Brain microvascular endothelial cell (primary cell): ENCODE results near the gene KCNAB1.

ENCODE experiments used
- DNase-seq: peaks from one replicate; pipeline ENCODE4 v3.0.0-alpha.2; 2020
- H3K27ac ChIP-seq: fragments of 250-450 bp; sonication (Bioruptor Pico); 2 replicates; pipeline ENCODE4 v1.5.1; 2020; ENCODE audit warnings: mild to moderate bottlenecking, moderate library complexity
- H3K27me3 ChIP-seq: fragments of 250-450 bp; sonication (Bioruptor Pico); replicated peaks from 2 replicates; pipeline ENCODE4 v1.5.1; 2020; ENCODE audit warnings: mild to moderate bottlenecking
- H3K36me3 ChIP-seq: fragments of 250-450 bp; sonication (Bioruptor Pico); replicated peaks from 2 replicates; pipeline ENCODE4 v1.5.1; 2020; ENCODE audit warnings: mild to moderate bottlenecking
- H3K4me3 ChIP-seq: 2 replicates; pipeline ENCODE4 v1.5.1; 2011; ENCODE audit warnings: low read depth, mild to moderate bottlenecking, control low read depth, low read length, moderate library complexity
- CTCF ChIP-seq: IDR thresholded peaks from 2 replicates; pipeline ENCODE4 v1.5.1; 2011; ENCODE audit warnings: low read depth, mild to moderate bottlenecking, moderate library complexity, low read length, control low read depth, inconsistent platforms; ENCODE audit errors: missing control alignments
- in situ Hi-C: cut with HindIII; loops from 2 replicates; pipeline ENCODE4 v1.10.0; 2017; ENCODE audit warnings: low sequenced_read_pairs, low pct_ligation_motif_present

Gene KCNAB1

GRCh38 chr3:156536524-156537316, 416.3 kb downstream of the KCNAB1 start:
- no peaks in the 10 kb centered on the region for H3K27me3 ChIP-seq
- H3K27ac ChIP-seq: peak overlapping the region; percentile 89
- TF ChIP-seq CTCF: no peak
- in situ Hi-C loops: no loop called here
- DNase-seq: no peak
- no peak overlapping the region for H3K4me3 ChIP-seq
- peaks cover 23% of the 10 kb centered on the region for H3K36me3 ChIP-seq

GRCh38 chr3:156539051-156539450, 418.7 kb downstream of the KCNAB1 start:
- peaks cover 45% of the 10 kb centered on the region for H3K36me3 ChIP-seq
- no peak for TF ChIP-seq CTCF
- in situ Hi-C loops: no loop called here

DNA sequence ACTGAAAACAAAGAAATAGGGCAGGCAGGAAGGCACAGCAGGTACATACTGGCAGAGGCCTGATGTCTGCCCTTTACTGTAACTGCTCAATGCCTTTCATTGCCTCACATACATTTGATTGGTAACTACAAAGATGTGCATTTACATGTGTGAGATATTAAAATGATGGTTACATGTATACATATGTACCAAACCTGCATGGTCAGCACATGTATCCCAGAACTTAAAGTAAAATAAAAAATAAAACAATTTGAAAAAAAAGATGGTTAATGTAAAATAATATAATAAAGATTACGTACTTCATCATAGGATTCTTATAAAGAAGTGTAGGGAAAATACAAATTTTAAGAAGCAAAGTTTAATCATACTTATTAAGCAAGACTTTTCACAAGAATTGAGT, 419.4 kb downstream of the KCNAB1 start:
- TF ChIP-seq CTCF: no peak
- DNase-seq: no peak
- H3K4me3 ChIP-seq: no peak overlapping the region
- no peaks in the 10 kb centered on the region for H3K27me3 ChIP-seq
- in situ Hi-C loops: no loop called here
- H3K27ac ChIP-seq: no peak overlapping the region
- peaks cover 50% of the 10 kb centered on the region for H3K36me3 ChIP-seq

More at GRCh38 chr3:156539051-156539450, 418.7 kb downstream of the KCNAB1 start:
- H3K27me3 ChIP-seq: no peaks in the 10 kb centered on the region
- no peak overlapping the region for H3K27ac ChIP-seq
- no peak for DNase-seq
- no peak overlapping the region for H3K4me3 ChIP-seq

DNA sequence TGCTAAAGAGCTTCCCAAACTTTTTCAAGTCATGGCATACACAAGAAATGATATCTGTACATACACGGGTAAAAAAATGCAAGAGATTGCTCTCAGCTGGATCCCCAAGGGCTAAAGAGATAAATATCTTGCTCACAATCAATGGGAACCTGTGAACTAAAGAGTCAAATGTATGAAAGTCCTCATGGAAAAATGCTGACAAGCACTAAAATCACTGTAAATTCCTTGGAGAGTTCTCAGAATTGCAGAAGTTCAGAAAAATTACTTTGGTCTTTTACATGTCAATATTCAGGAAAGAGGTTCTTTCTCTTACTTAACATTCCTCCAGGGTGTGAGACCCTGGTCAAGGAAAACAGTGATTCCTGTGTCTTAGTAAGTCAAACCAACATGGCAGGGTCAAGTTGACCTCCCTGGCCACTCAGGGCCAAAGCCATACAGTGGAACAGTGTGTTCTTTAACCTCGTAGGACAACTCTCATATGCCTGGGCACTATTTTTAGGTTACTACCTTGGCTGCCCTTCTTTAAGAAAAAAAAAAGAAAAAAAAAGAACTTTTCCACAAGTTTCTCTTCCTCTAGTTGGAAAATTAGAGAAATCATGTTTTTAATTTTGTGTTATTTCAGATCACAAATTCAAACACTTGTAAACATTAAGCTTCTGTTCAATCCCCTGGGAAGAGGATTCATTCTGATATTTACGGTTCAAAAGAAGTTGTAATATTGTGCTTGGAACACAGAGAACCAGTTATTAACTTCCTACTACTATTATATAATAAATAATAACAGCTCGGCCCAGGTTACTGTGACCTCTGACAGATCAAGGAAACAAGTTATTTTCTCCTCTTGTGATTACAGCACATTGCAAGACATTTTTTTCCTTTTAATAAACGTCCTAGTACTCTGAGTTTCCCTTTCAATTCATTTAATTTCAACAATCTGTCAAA, 422.0 kb downstream of the KCNAB1 start:
- Histone ChIP-seq H3K27ac (no peak overlapping the region), H3K27me3 (no peaks in the 10 kb centered on the region), H3K4me3 (no peak overlapping the region), H3K36me3 (peaks cover 74% of the 10 kb centered on the region)
- DNase-seq: no peak
- TF ChIP-seq CTCF: no peak
- in situ Hi-C loops: no loop called here

- H3K36me3 ChIP-seq: peaks cover 81% of the 10 kb centered on the region
These were observed 422.7 kb downstream of the KCNAB1 start for GRCh38 chr3:156543043-156543555.

More at GRCh38 chr3:156543043-156543555, 422.7 kb downstream of the KCNAB1 start:
- no peak overlapping the region for H3K4me3 ChIP-seq
- H3K27ac ChIP-seq: no peak overlapping the region
- DNase-seq: no peak
- no peaks in the 10 kb centered on the region for H3K27me3 ChIP-seq
- no peak for TF ChIP-seq CTCF
- in situ Hi-C loops: no loop called here
